D721Med (cell line): ENCODE measurements around the gene RERE.

Source experiments
- DNase-seq: peaks from one replicate; pipeline ENCODE4 v3.0.0; 2011; ENCODE audit warnings: low spot score; ENCODE audit not compliant: insufficient read length
- FAIRE-seq: peaks from 2 replicates; lab custom pipeline; 2011; peaks lifted over from hg19 to GRCh38; lab: Jason Lieb, UNC
- CTCF ChIP-seq: IDR thresholded peaks from 2 replicates; pipeline ENCODE4 v1.5.1; 2012; ENCODE audit warnings: mild to moderate bottlenecking, control low read depth; ENCODE audit not compliant: insufficient read depth; ENCODE audit errors: missing control alignments

The RERE gene

GRCh38 chr1:8679929-8680663, 137.3 kb downstream of the RERE start:
- FAIRE-seq (no peak), DNase-seq (no peak)
- no peak for TF ChIP-seq CTCF

GRCh38 chr1:8679395-8679800, 138.0 kb downstream of the RERE start:
- no peak for DNase-seq
- no peak for FAIRE-seq
- no peak for TF ChIP-seq CTCF

GRCh38 chr1:8678673-8679394, 138.6 kb downstream of the RERE start:
- FAIRE-seq (no peak), DNase-seq (no peak)
- no peak for TF ChIP-seq CTCF

GRCh38 chr1:8677782-8678181, 139.7 kb downstream of the RERE start:
- no peak for TF ChIP-seq CTCF
- FAIRE-seq (no peak), DNase-seq (no peak)

GRCh38 chr1:8676813-8677212, 140.6 kb downstream of the RERE start:
- no peak for DNase-seq
- TF ChIP-seq CTCF, result no peak
- no peak for FAIRE-seq

GRCh38 chr1:8676072-8676471, 141.4 kb downstream of the RERE start:
- FAIRE-seq (no peak), DNase-seq (no peak)
- no peak for TF ChIP-seq CTCF

- TF ChIP-seq CTCF, result no peak
- FAIRE-seq, result no peak
- no peak for DNase-seq
These were observed 142.5 kb downstream of the RERE start for GRCh38 chr1:8674912-8675311.
